ENCODE measurements around the gene PSMD4. TPM values are rescaled to one million over a fixed set of nuclear protein-coding genes. Genes with fewer than 3 reads are reported as not detected.
A peak's percentile ranks its signal among the peaks of the same experiment; 100 is the strongest.

The PSMD4 gene
- total and polyA plus RNA-seq, 4 donors, result 96.9 to 212 (median 178) TPM

- no peaks in the 10 kb centered on the region for H3K4me1 ChIP-seq (ENCODE audit: control insufficient read depth in 5 of 5, insufficient read depth in 5 of 5, low read length in 5 of 5)
- ATAC-seq (ENCODE audit: insufficient read depth, low FRiP score) (no peak), DNase-seq (no peak)
- no peak for TF ChIP-seq CTCF (IDR thresholded peaks at IDR 0.05; ENCODE audit: control extremely low read depth, extremely low read depth)
- no peaks in the 10 kb centered on the region for H3K9me3 ChIP-seq (ENCODE audit: control insufficient read depth in 4 of 4, insufficient read depth in 3 of 4, low read length in 3 of 4)
- H3K9ac ChIP-seq (ENCODE audit: insufficient read depth in 1 of 2, low read length in 2 of 2), result no peak overlapping the region
- 81 to 89% methylated on average over 6 of the region's 6 CpGs for WGBS, 2 donors
- no peak overlapping the region for H3K27ac ChIP-seq (ENCODE audit: low read depth in 1 of 2, low read length in 1 of 2)
- peaks cover 34 to 76% (median 51%) of the 10 kb centered on the region in 4 donors for H3K36me3 ChIP-seq (ENCODE audit: control insufficient read depth in 4 of 4, insufficient read depth in 4 of 4, low read length in 4 of 4)
- no peaks in the 10 kb centered on the region for H3K27me3 ChIP-seq (ENCODE audit: control insufficient read depth in 3 of 3, insufficient read depth in 3 of 3, low read length in 2 of 3)
- no peak overlapping the region for H3K4me3 ChIP-seq
Observed at GRCh38 chr1:151293093-151293492, 38.6 kb downstream of the PSMD4 start.

GRCh38 chr1:151294742-151295462 is 40.4 kb downstream of the PSMD4 start:
- H3K9ac ChIP-seq (ENCODE audit: insufficient read depth in 1 of 2, low read length in 2 of 2), result no peak overlapping the region
- H3K4me3 ChIP-seq, result no peak overlapping the region
- ATAC-seq (ENCODE audit: insufficient read depth, low FRiP score) (no peak), DNase-seq (no peak)
- H3K9me3 ChIP-seq (ENCODE audit: control insufficient read depth in 4 of 4, insufficient read depth in 3 of 4, low read length in 3 of 4), result no peaks in the 10 kb centered on the region
- no peak overlapping the region for H3K27ac ChIP-seq (ENCODE audit: low read depth in 1 of 2, low read length in 1 of 2)
- H3K36me3 ChIP-seq (ENCODE audit: control insufficient read depth in 4 of 4, insufficient read depth in 4 of 4, low read length in 4 of 4), result peaks cover 48 to 68% (median 54%) of the 10 kb centered on the region in 4 donors
- WGBS, 2 donors, result 94 to 97% methylated on average over 2 of the region's 2 CpGs
- no peaks in the 10 kb centered on the region for H3K27me3 ChIP-seq (ENCODE audit: control insufficient read depth in 3 of 3, insufficient read depth in 3 of 3, low read length in 2 of 3)
- TF ChIP-seq CTCF (IDR thresholded peaks at IDR 0.05; ENCODE audit: control extremely low read depth, extremely low read depth), result no peak
- H3K4me1 ChIP-seq (ENCODE audit: control insufficient read depth in 5 of 5, insufficient read depth in 5 of 5, low read length in 5 of 5), result no peaks in the 10 kb centered on the region

- H3K36me3 ChIP-seq (ENCODE audit: control insufficient read depth in 4 of 4, insufficient read depth in 4 of 4, low read length in 4 of 4), result peaks cover 28 to 73% (median 59%) of the 10 kb centered on the region in 4 donors
- DNase-seq, result peak in 1 of 3 donors; percentile 38
Observed at GRCh38 chr1:151309811-151310323, 55.3 kb downstream of the PSMD4 start.

More at GRCh38 chr1:151309811-151310323, 55.3 kb downstream of the PSMD4 start:
- ATAC-seq (ENCODE audit: insufficient read depth, low FRiP score), result no peak
- H3K27ac ChIP-seq (ENCODE audit: low read depth in 1 of 2, low read length in 1 of 2), result peak overlapping the region; percentile 13 to 49
- H3K9me3 ChIP-seq (ENCODE audit: control insufficient read depth in 4 of 4, insufficient read depth in 3 of 4, low read length in 3 of 4), result no peaks in the 10 kb centered on the region
- no peak for TF ChIP-seq CTCF (IDR thresholded peaks at IDR 0.05; ENCODE audit: control extremely low read depth, extremely low read depth)
- no peaks in the 10 kb centered on the region for H3K27me3 ChIP-seq (ENCODE audit: control insufficient read depth in 3 of 3, insufficient read depth in 3 of 3, low read length in 2 of 3)
- no peak overlapping the region for H3K4me3 ChIP-seq
- no peak overlapping the region for H3K9ac ChIP-seq (ENCODE audit: insufficient read depth in 1 of 2, low read length in 2 of 2)
- WGBS, 2 donors, result 72 to 89% methylated on average over 7 of the region's 7 CpGs
- peaks cover 0 to 33% (median 13%) of the 10 kb centered on the region in 5 donors for H3K4me1 ChIP-seq (ENCODE audit: control insufficient read depth in 5 of 5, insufficient read depth in 5 of 5, low read length in 5 of 5)

Data from lung (tissue), 12 donors.